Measurements from ENCODE around the gene TNNI2. TPM values are rescaled to one million over a fixed set of nuclear protein-coding genes. Genes with fewer than 3 reads are reported as not detected.

TNNI2 gene
- total and polyA plus RNA-seq, 10 donors = 2.3 to 21.8 (median 6.7) TPM

DNA sequence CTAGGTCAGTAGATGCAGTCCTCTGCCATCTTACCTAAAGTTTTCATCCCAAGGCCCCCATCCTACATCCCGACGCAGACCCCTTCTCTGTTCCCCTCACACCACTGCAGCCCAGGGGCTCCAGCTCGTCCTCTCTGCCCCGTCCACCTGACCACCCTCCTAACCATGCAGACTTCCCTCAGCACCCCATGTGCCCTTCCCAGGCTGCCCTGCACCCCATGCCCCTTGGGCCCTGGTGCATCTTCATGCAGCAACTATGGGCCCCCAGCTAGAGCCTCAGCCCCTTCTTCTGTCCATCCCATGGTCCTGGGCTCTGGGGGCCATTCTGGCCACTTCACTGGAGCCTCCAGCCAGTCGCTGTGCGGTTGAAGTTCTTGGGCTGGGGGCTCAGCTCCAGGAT is 50.0 kb downstream of the TNNI2 start:
- Histone ChIP-seq H3K27me3 (replicated peaks in 1 of 7) (peaks cover 0 to 8% (median 0%) of the 10 kb centered on the region in 7 donors), H3K4me3 (no peak overlapping the region), H3K9me3 (no peaks in the 10 kb centered on the region), H3K36me3 (peaks cover 0 to 78% (median 55%) of the 10 kb centered on the region in 6 donors), H3K4me1 (peaks cover 5 to 56% (median 42%) of the 10 kb centered on the region in 6 donors), H3K27ac (peak overlapping the region in 6 of 8 donors; percentile 32 to 79 (median 72))
- TF ChIP-seq POLR2A (IDR thresholded peaks at IDR 0.05) (no peak), POLR2AphosphoS5 (IDR thresholded peaks at IDR 0.05) (no peak)
- TF ChIP-seq, protein P1, sequence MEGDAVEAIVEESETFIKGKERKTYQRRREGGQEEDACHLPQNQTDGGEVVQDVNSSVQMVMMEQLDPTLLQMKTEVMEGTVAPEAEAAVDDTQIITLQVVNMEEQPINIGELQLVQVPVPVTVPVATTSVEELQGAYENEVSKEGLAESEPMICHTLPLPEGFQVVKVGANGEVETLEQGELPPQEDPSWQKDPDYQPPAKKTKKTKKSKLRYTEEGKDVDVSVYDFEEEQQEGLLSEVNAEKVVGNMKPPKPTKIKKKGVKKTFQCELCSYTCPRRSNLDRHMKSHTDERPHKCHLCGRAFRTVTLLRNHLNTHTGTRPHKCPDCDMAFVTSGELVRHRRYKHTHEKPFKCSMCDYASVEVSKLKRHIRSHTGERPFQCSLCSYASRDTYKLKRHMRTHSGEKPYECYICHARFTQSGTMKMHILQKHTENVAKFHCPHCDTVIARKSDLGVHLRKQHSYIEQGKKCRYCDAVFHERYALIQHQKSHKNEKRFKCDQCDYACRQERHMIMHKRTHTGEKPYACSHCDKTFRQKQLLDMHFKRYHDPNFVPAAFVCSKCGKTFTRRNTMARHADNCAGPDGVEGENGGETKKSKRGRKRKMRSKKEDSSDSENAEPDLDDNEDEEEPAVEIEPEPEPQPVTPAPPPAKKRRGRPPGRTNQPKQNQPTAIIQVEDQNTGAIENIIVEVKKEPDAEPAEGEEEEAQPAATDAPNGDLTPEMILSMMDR (IDR thresholded peaks at IDR 0.05 in 8 of 11, conservative IDR thresholded peaks at IDR 0.05 in 3 of 11) = no peak
- WGBS, 5 donors = 47 to 65% (median 58%) methylated on average over 6 of the region's 6 CpGs
- DNase-seq = no peak
- intact Hi-C loops (cut with DNase I; ENCODE audit: low total_unique reads) = no loop called here

DNA sequence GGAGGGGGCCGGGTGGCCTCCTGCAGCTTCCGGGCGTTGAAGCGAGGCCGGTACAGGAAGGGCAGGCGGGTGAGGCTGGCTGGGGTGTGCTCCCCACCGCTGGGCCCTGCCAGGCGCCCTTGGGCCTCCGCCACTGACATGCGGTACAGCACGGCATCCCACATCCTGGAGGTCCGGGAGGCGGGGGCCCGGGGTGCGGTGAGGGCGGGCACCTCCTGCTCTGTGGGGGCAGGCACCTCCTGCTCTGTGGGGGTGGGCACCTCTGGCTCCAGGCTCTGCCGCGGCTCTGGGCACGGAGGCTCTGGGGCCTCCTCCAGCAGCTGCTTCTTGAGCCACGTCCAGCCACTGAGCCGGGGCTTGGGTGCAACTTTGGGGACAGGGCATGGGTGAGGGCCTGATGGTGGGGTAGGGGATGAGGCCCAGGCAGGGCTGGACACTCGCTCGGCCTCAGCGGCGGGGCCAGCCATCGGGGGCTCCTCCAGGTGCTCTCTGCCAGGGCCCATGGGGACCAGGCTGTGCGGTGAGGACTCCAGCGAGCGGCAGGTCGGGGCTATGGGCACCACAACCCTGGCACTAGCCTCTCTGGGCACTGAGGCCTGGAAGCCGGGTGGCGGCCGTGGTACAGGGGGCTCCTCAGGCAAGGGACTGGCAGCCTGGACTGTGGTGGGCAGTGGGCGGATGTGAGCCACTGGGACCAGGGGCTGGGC is 50.6 kb downstream of the TNNI2 start:
- H3K4me1 ChIP-seq = peaks cover 5 to 56% (median 42%) of the 10 kb centered on the region in 6 donors
- H3K9me3 ChIP-seq = no peaks in the 10 kb centered on the region
- H3K27me3 ChIP-seq (replicated peaks in 1 of 7) = peaks cover 0 to 8% (median 0%) of the 10 kb centered on the region in 7 donors
- peaks cover 0 to 73% (median 50%) of the 10 kb centered on the region in 6 donors for H3K36me3 ChIP-seq
- 31 to 47% (median 37%) methylated on average over 17 to 34 of the region's 34 CpGs for WGBS, 5 donors
- peak; percentile 52 to 85 (median 69) for TF ChIP-seq POLR2AphosphoS5 (IDR thresholded peaks at IDR 0.05)
- TF ChIP-seq POLR2A (IDR thresholded peaks at IDR 0.05) = no peak
- TF ChIP-seq, protein P1 (IDR thresholded peaks at IDR 0.05 in 8 of 11, conservative IDR thresholded peaks at IDR 0.05 in 3 of 11) = peak in 1 of 11 experiments; percentile 13
- H3K4me3 ChIP-seq = peak overlapping the region in 2 of 8 donors; percentile 13 to 38
- peak overlapping the region in 7 of 8 donors; percentile 1 to 79 (median 71) for H3K27ac ChIP-seq
- intact Hi-C loops (cut with DNase I; ENCODE audit: low total_unique reads) = no loop called here
- DNase-seq = peak; percentile 93

DNA sequence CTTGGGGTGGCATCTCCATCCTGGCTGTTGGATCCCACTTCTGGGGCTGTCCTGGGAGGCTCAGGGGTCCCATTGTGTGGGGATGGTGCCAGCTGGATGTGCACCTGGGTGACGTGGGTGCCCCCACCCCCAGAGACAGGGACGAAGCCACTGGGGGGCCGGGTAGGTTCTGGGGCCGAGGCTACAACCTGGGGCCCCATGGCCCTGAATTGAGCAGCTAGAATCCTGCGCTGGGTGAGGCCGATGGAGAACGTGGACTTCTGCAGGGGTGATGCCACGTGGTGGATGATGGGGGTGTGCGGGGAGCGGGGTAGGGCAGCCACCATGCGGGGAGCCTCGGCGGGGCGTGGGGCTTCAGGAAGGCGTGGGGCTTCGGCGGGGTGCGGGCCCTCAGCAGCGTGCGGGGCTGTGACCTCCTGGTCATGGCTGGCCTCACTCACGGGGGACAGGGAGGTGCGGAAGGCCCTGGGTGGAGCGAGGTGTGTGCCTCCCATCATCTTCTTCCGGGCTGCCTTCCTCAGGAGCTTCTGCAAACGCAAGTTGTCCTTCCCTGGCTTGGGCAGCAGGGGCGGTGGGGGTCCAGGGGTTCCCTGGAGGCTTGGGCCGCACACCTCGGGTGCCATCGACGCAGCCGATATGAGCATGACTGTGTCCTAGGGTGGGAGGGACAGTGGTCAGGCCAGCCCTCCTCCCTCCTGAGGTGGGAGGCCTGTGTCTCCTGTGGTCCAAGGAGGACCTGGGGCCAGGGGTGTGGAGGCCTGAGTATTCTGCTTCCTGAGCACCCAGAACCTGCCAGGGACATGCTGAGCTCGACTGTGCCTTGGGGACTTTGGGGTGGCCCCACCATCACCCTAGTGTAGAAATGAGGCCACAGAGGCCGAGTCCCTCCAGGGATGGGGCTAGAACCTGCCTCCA is 51.4 kb downstream of the TNNI2 start:
- Histone ChIP-seq H3K4me1 (peaks cover 5 to 56% (median 42%) of the 10 kb centered on the region in 6 donors), H3K9me3 (no peaks in the 10 kb centered on the region), H3K27ac (peak overlapping the region in 7 of 8 donors; percentile 1 to 79 (median 71)), H3K36me3 (peaks cover 0 to 64% (median 42%) of the 10 kb centered on the region in 6 donors), H3K27me3 (replicated peaks in 1 of 7) (peaks cover 0 to 8% (median 0%) of the 10 kb centered on the region in 7 donors), H3K4me3 (peak overlapping the region in 2 of 8 donors; percentile 13 to 38)
- TF ChIP-seq POLR2A (IDR thresholded peaks at IDR 0.05) = no peak
- TF ChIP-seq POLR2AphosphoS5 (IDR thresholded peaks at IDR 0.05) = no peak
- TF ChIP-seq, protein P1 (IDR thresholded peaks at IDR 0.05 in 8 of 11, conservative IDR thresholded peaks at IDR 0.05 in 3 of 11) = no peak
- intact Hi-C loops (cut with DNase I; ENCODE audit: low total_unique reads) = no loop called here
- peak; percentile 80 for DNase-seq
- WGBS, 5 donors = 37 to 62% (median 52%) methylated on average over 28 to 33 of the region's 33 CpGs

Small RNAs within 50 kb of the gene (microRNA-seq; reads per million reads assigned to microRNA genes)
- gene MIR4298 (0 reads per million in 3 donors), gene MIR7847 (0 to 0.35 (median 0) reads per million in 3 donors)

Small RNAs within 50 kb of the gene (small RNA-seq; reads per million reads assigned to genes)
- gene AC051649.1 (0 reads per million in 4 donors), gene MIR4298 (0 reads per million in 4 donors)

Other genes starting within 250 kb of the TNNI2 start
- not detected for gene KRTAP5-2, start 240.7 kb upstream of the TNNI2 start, total RNA-seq
- not detected for gene KRTAP5-2, start 240.7 kb upstream of the TNNI2 start, polyA plus RNA-seq
- not detected for gene KRTAP5-3, start 230.5 kb upstream of the TNNI2 start, total RNA-seq
- gene KRTAP5-3, start 230.5 kb upstream of the TNNI2 start, polyA plus RNA-seq = not detected
- not detected for gene KRTAP5-4, start 216.8 kb upstream of the TNNI2 start, total RNA-seq
- gene KRTAP5-4, start 216.8 kb upstream of the TNNI2 start, polyA plus RNA-seq = not detected
- not detected for gene KRTAP5-5, start 209.2 kb upstream of the TNNI2 start, total RNA-seq
- not detected for gene KRTAP5-5, start 209.2 kb upstream of the TNNI2 start, polyA plus RNA-seq
- not detected for gene KRTAP5-6, start 141.8 kb upstream of the TNNI2 start, total RNA-seq
- gene KRTAP5-6, start 141.8 kb upstream of the TNNI2 start, polyA plus RNA-seq = not detected
- 10 to 100 TPM in 2 of 7 donors, 1 to 10 TPM in 5; 6.7 to 41.6 (median 8.2) TPM for gene IFITM10, start 88.4 kb upstream of the TNNI2 start, total RNA-seq
- gene IFITM10, start 88.4 kb upstream of the TNNI2 start, polyA plus RNA-seq = 1 to 10 TPM in 2 of 3 donors, under 1 TPM in 1; 0.80 to 6.9 (median 2.4) TPM
- 1,000 to 10,000 TPM in 2 of 7 donors, 100 to 1,000 TPM in 5; 653 to 1,234 (median 749) TPM for gene CTSD, start 75.1 kb upstream of the TNNI2 start, total RNA-seq
- 1,000 to 10,000 TPM in 1 of 3 donors, 100 to 1,000 TPM in 2; 289 to 1,120 (median 418) TPM for gene CTSD, start 75.1 kb upstream of the TNNI2 start, polyA plus RNA-seq
- gene SYT8, start 4.0 kb upstream of the TNNI2 start, total RNA-seq = not detected
- gene SYT8, start 4.0 kb upstream of the TNNI2 start, polyA plus RNA-seq = under 1 TPM in 1 of 3 donors, not detected in 2; 0.83 TPM
- 100 to 1,000 TPM; 227 to 422 (median 358) TPM for gene LSP1, start 14.1 kb downstream of the TNNI2 start, total RNA-seq
- gene LSP1, start 14.1 kb downstream of the TNNI2 start, polyA plus RNA-seq = 100 to 1,000 TPM; 136 to 350 (median 148) TPM
- not detected for gene PRR33, start 52.9 kb downstream of the TNNI2 start, total RNA-seq
- under 1 TPM; 0.03 to 0.64 (median 0.20) TPM for gene PRR33, start 52.9 kb downstream of the TNNI2 start, polyA plus RNA-seq
- 1 to 10 TPM in 5 of 7 donors, under 1 TPM in 1, not detected in 1; 0.97 to 4.9 (median 1.9) TPM for gene TNNT3, start 80.7 kb downstream of the TNNI2 start, total RNA-seq
- gene TNNT3, start 80.7 kb downstream of the TNNI2 start, polyA plus RNA-seq = 1 to 10 TPM in 2 of 3 donors, under 1 TPM in 1; 0.64 to 4.4 (median 3.5) TPM
- 10 to 100 TPM; 32.5 to 75.2 (median 44.5) TPM for gene MRPL23, start 108.4 kb downstream of the TNNI2 start, total RNA-seq
- gene MRPL23, start 108.4 kb downstream of the TNNI2 start, polyA plus RNA-seq = 100 to 1,000 TPM in 2 of 3 donors, 10 to 100 TPM in 1; 58.7 to 160 (median 122) TPM
- gene H19, start 158.9 kb downstream of the TNNI2 start, total RNA-seq = 100 to 1,000 TPM in 3 of 7 donors, 10 to 100 TPM in 4; 21.0 to 620 (median 79.7) TPM
- gene H19, start 158.9 kb downstream of the TNNI2 start, polyA plus RNA-seq = 100 to 1,000 TPM in 2 of 3 donors, 10 to 100 TPM in 1; 10.1 to 104 (median 101) TPM

Data from spleen (tissue), 11 donors.